Thyroid gland (tissue), 4 donors: ENCODE data around the gene TEX28. TPM values are rescaled to one million over a fixed set of nuclear protein-coding genes. Genes with fewer than 3 reads are reported as not detected.
"Not testable (repeated sequence)": the region's sequence is repeated elsewhere in the genome, so short reads cannot be mapped to it uniquely, and the experiment has no call there.

Experiments used
- DNase-seq, 2 donors: peaks; one replicate each; pipeline ENCODE4 v3.0.0-alpha.2; 2019
- H3K27ac ChIP-seq, 3 donors: fragments of 200-600 bp; sonication (generic); 1 replicate in 2 of 3; 2 replicates in 1 of 3; pipeline ENCODE4 v1.5.1; 2016 to 2019; ENCODE audit warnings: mild to moderate bottlenecking in 1 of 3, moderate library complexity in 1 of 3
- H3K27me3 ChIP-seq: fragments of 200-600 bp; sonication (generic); one replicate; pipeline ENCODE4 v1.5.1; 2019
- H3K36me3 ChIP-seq, 2 donors: fragments of 200-600 bp; sonication (generic); one replicate each; pipeline ENCODE4 v1.5.1; 2016 to 2019
- H3K4me1 ChIP-seq, 2 donors: fragments of 200-600 bp; sonication (generic); one replicate each; pipeline ENCODE4 v1.5.1; 2017 to 2019
- H3K4me3 ChIP-seq, 3 donors: fragments of 200-600 bp; sonication (generic); replicated peaks in 1 of 3; 1 replicate in 2 of 3; 2 replicates in 1 of 3; pipeline ENCODE4 v1.5.1; 2016; ENCODE audit warnings: mild to moderate bottlenecking in 1 of 3
- H3K9me3 ChIP-seq: fragments of 200-600 bp; sonication (generic); one replicate; pipeline ENCODE4 v1.5.1; 2017
- POLR2A ChIP-seq, 2 donors: fragments of 450-650 bp; IDR thresholded peaks; one replicate each; pipeline ENCODE4 v1.6.1; 2017; ENCODE audit warnings: antibody characterized with exemption in 2 of 2, mild to moderate bottlenecking in 2 of 2, moderate library complexity in 1 of 2
- WGBS, 2 donors: methylation state at CpG; one replicate each; pipeline ENCODE4 v1.1.5; 2017; 5-methylcytosine and 5-hydroxymethylcytosine counted together
- intact Hi-C: fragments of 100-400 bp; cut with DNase I; formaldehyde crosslinking; loops from one replicate; pipeline ENCODE4 v1.15.1; 2023
- total RNA-seq, 4 donors: library from RNA; depleted of rRNA; stranded (reverse); fragments of >200 nt; gene quantifications; one replicate each; pipeline ENCODE4 v1.2.3, GENCODE V29; 2016
- TF ChIP-seq, protein P1 (sequence below), 6 experiments: fragments of 200-600 bp in 3 of 6; fragments of 450-650 bp in 3 of 6; sonication (generic) in 3 of 6; IDR thresholded peaks; one replicate each; pipeline ENCODE4 v1.5.1; 2016 to 2019; ENCODE audit warnings: antibody characterized with exemption in 6 of 6, mild to moderate bottlenecking in 2 of 6, inconsistent platforms in 1 of 6, moderate library complexity in 1 of 6

TEX28 gene
- total RNA-seq, 4 donors from 2014 or later = not detected

DNA sequence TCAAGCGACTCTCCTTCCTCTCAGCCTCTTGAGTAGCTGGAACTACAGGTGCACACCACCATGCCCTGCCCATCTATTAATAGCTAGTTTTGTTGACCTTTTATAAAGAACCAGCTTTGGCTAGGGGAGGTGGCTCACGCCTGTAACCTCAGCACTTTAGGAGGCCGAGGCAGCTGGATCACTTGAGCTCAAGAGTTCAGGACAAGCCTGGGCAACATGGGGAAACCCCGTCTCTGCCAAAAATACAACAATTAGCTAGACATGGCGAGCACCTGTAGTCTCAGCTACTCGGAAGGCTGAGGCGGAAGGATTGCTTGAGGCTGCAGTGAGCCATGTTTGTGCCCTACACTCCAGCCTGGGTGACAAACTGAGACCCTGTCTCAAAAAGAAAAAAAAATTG, 3.4 kb upstream of the TEX28 start:
- WGBS, 2 donors = 66 to 83% methylated on average over 4 to 7 of the region's 7 CpGs
- H3K4me1 ChIP-seq = no peaks in the 10 kb centered on the region
- no peaks in the 10 kb centered on the region for H3K27me3 ChIP-seq
- no peaks in the 10 kb centered on the region for H3K36me3 ChIP-seq
- no peak overlapping the region for H3K27ac ChIP-seq
- TF ChIP-seq, protein P1, sequence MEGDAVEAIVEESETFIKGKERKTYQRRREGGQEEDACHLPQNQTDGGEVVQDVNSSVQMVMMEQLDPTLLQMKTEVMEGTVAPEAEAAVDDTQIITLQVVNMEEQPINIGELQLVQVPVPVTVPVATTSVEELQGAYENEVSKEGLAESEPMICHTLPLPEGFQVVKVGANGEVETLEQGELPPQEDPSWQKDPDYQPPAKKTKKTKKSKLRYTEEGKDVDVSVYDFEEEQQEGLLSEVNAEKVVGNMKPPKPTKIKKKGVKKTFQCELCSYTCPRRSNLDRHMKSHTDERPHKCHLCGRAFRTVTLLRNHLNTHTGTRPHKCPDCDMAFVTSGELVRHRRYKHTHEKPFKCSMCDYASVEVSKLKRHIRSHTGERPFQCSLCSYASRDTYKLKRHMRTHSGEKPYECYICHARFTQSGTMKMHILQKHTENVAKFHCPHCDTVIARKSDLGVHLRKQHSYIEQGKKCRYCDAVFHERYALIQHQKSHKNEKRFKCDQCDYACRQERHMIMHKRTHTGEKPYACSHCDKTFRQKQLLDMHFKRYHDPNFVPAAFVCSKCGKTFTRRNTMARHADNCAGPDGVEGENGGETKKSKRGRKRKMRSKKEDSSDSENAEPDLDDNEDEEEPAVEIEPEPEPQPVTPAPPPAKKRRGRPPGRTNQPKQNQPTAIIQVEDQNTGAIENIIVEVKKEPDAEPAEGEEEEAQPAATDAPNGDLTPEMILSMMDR (IDR thresholded peaks at IDR 0.05) = no peak
- no peak for TF ChIP-seq POLR2A (IDR thresholded peaks at IDR 0.05)
- no peak for DNase-seq
- no peak overlapping the region for H3K4me3 ChIP-seq
- intact Hi-C loops = no loop called here
- no peaks in the 10 kb centered on the region for H3K9me3 ChIP-seq

DNA sequence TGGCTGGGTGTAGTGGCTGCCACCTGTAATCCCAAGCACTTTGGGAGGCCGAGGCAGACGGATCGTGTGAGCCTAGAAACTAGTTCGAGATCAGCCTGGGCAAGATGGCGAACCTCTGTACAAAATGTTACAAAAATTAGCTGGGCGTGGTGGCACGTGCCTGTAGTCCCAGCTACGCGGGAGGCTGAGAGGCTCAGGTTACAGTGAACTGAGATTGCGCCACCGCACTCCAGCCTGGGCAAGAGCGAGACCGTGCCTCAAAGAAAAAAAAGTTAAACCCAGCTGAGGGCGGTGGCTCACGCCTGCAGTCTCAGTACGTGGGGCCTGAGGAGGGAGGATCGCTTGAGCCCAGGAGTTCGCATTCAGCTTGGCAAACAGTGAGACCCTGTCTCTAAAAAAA, 1.8 kb upstream of the TEX28 start:
- Histone ChIP-seq H3K27me3 (no peaks in the 10 kb centered on the region), H3K4me1 (no peaks in the 10 kb centered on the region), H3K27ac (no peak overlapping the region), H3K36me3 (no peaks in the 10 kb centered on the region), H3K4me3 (no peak overlapping the region), H3K9me3 (no peaks in the 10 kb centered on the region)
- TF ChIP-seq, protein P1 (IDR thresholded peaks at IDR 0.05) = no peak
- no peak for TF ChIP-seq POLR2A (IDR thresholded peaks at IDR 0.05)
- DNase-seq = no peak
- 86 to 95% methylated on average over 13 to 18 of the region's 18 CpGs for WGBS, 2 donors
- intact Hi-C loops = no loop called here

DNA sequence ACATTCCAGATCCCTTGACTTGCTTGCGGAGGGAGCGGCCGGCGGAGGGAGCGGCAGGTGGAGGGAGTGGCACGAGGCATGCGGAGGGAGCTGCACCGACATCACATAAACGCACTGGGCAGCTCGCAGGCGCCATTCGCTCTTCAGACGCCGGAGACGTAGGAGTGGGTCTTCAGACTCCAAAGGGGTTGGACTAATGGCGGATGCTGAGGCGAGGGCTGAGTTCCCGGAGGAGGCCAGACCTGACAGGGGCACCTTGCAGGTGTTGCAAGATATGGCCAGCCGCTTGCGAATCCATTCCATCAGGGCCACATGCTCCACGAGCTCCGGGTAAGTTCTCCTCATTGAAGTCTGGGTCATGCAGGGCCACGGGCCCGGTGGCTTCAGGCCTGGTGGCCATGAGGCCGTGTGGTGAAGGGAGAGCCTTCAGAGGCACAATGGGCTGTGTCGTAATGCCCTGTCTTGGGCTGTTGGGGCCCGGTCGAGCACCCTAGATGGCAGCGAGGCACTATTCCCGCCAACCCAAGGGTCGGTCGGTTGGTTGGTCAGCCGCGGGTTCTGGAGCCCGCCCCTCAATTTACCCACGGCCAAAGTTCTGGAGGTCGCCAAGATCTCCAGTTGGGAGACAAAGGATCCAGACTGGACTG, 863 bp upstream of the TEX28 start, which contains the start of gene TKTL1:
Gene TKTL1, plus strand, starts transcription at position 132 of the 647 bp plus-strand sequence. Its CDS starts 65 bp downstream, at position 197.
- TF ChIP-seq, protein P1 (IDR thresholded peaks at IDR 0.05) = no peak
- TF ChIP-seq POLR2A (IDR thresholded peaks at IDR 0.05) = no peak
- H3K4me3 ChIP-seq = no peak within 1 kb of the TSS
- DNase-seq = no peak
- 96 to 97% methylated on average over 16 to 29 of the region's 37 CpGs for WGBS, 2 donors
- intact Hi-C loops = no loop called here
- no peak within 1 kb of the TSS for H3K27ac ChIP-seq
- H3K36me3 ChIP-seq = no peaks in the 10 kb centered on the region
- no peaks in the 10 kb centered on the region for H3K27me3 ChIP-seq
- H3K4me1 ChIP-seq = no peaks in the 10 kb centered on the region
- no peaks in the 10 kb centered on the region for H3K9me3 ChIP-seq

DNA sequence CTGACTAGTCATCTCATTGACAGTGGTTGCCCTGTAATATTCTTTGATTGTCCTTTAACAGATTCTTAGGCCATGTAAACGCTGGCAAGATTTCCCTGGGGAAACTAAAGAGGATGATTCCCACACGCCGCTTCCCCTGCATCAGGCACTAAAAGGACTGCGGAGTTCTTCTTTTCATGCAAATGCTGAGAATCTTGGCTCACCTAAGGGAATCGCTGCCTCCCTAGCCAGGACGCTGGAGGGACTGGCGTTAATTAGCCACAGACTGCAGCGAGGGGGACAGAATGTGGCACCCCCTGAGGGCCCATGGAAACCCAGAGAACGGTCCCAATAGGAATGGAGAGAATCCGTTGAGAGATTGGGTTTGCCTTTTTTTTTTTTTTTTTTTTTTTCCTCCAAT, 8.5 kb downstream of the TEX28 start:
- intact Hi-C loops, H3K27ac ChIP-seq, H3K4me3 ChIP-seq, H3K9me3 ChIP-seq, H3K27me3 ChIP-seq, H3K36me3 ChIP-seq, H3K4me1 ChIP-seq, DNase-seq: not testable (repeated sequence)
- no CpG with 5 or more reads among the region's 10 CpGs for WGBS, 2 donors

DNA sequence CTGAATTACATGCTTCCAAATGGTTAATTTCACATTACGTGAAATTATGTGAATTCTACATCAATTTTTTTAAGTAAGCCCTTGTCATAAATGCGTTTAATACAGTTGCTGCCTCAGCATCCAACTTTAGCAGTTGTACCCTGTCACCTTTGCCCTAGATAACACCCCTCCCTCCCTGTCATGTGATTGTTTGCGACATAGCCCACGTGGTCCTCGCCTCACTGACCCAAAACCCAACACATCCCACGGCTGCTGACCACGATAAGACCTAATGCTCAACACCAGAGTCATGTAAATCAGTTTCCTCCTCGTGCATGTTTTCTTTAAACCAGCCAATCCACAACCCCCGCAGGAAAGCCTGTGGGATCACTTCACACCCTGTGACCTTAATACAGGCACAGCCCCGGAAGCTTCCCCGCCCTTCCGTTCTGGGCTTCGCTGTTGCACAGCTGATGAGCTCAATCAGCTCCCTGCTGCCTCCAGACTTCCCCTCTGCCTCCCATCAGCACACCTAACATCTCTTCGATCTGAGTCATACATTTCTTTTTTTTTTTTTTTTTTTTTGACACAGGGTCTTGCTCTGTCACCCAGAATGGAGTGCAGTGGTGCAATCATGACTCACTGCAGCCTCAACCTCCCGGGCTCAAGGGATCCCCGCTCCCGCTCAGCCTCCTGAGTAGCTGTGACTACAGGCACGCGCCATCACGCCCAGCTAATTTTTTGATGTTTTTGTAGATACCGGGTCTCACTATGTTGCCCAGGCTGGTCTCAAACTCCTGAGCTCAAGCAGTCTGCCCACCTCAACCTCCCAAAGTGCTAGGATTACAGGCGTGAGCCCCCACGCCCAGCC, 10.2 kb downstream of the TEX28 start:
- H3K36me3 ChIP-seq, DNase-seq, H3K9me3 ChIP-seq, H3K27me3 ChIP-seq, intact Hi-C loops, H3K27ac ChIP-seq, H3K4me1 ChIP-seq, H3K4me3 ChIP-seq: not testable (repeated sequence)
- WGBS, 2 donors = no CpG with 5 or more reads among the region's 23 CpGs

DNA sequence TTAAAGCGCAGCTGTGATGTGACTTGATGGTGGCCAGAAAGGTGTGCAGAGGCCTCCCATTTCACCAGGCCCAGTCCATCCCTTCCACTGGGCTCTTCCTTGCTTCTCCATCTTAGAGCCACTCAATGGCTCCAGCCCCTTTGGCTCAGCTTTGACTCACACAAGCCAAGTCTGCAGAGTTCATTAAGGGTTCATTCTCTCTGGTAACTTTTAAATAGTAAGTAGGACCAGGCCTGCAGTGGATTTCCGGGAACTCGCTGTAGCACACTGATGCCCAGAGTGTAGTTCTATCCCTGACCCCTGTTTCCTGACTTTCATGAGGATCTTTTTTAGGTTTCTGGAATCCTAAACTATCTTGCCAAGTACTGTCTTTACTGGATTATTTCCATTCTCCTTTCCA, 25.7 kb downstream of the TEX28 start:
- H3K4me3 ChIP-seq, H3K36me3 ChIP-seq, H3K4me1 ChIP-seq, H3K27ac ChIP-seq, H3K9me3 ChIP-seq, H3K27me3 ChIP-seq, DNase-seq, intact Hi-C loops: not testable (repeated sequence)
- no CpG with 5 or more reads among the region's 3 CpGs for WGBS, 2 donors

DNA sequence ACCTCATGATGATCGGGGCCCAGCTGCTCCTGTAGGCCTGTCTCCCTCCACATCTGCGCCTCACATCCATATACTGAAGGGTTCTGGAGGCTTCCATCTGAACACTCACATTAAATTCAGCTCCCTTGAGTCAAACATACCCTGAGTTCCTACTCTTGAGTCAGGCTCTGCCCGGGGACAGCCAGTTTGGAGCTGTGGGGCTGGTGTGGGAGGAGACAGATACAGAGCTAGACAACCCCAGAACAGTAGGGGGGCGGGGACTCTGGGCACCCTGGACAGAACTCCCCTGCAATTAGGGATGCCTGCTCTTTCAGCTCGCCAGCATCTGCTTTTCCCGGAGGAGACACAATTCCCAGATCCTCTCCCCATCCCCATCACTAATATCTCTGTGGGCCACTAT, 31.9 kb downstream of the TEX28 start:
- H3K36me3 ChIP-seq, DNase-seq, H3K27ac ChIP-seq, H3K4me3 ChIP-seq, H3K4me1 ChIP-seq, H3K27me3 ChIP-seq, H3K9me3 ChIP-seq, intact Hi-C loops: not testable (repeated sequence)
- no CpG with 5 or more reads among the region's 6 CpGs for WGBS, 2 donors

DNA sequence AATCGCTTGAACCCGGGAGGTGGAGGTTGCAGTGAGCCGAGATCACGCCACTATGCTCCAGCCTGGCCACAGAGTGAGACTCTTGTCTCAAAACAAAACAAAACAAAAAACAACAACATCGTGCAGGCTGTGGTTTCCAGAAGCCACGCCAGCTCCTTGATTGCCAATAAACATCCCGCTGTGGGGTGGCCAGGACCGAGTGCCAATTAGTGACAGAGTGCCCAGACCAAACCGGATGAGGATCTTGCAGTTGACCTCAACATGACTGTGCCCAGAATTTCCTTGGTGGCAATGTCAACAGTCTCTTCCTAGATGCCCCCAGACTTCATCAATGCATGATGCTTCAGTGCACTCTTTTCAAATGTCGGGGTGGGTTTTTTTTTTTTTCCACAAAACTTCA, 36.2 kb downstream of the TEX28 start:
- H3K9me3 ChIP-seq, H3K4me3 ChIP-seq, H3K27ac ChIP-seq, H3K27me3 ChIP-seq, DNase-seq, H3K36me3 ChIP-seq, intact Hi-C loops, H3K4me1 ChIP-seq: not testable (repeated sequence)
- WGBS, 2 donors = no CpG with 5 or more reads among the region's 10 CpGs

DNA sequence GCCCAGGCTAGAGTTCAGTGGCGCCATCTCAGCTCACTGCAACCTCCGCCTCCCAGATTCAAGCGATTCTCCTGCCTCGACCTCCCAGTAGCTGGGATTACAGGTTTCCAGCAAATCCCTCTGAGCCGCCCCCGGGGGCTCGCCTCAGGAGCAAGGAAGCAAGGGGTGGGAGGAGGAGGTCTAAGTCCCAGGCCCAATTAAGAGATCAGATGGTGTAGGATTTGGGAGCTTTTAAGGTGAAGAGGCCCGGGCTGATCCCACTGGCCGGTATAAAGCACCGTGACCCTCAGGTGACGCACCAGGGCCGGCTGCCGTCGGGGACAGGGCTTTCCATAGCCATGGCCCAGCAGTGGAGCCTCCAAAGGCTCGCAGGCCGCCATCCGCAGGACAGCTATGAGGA, 37.6 kb downstream of the TEX28 start, which contains the start of gene OPN1MW3:
Gene OPN1MW3, plus strand, starts transcription at position 301 of the 400 bp plus-strand sequence. Its CDS starts 38 bp downstream, at position 339.
- DNase-seq, H3K4me3 ChIP-seq, H3K9me3 ChIP-seq, intact Hi-C loops, H3K4me1 ChIP-seq, H3K27me3 ChIP-seq, H3K27ac ChIP-seq, H3K36me3 ChIP-seq: not testable (repeated sequence)
- WGBS, 2 donors = no CpG with 5 or more reads among the region's 17 CpGs
